SU-DHL-6 (cell line): Measurements from ENCODE around the gene SPACDR.

Experiments
- EZH2phosphoT487 ChIP-seq: fragments of 200-600 bp; sonication (generic), shearing (Covaris generic); conservative IDR thresholded peaks from 2 replicates; pipeline ENCODE4 v1.6.1; 2018; ENCODE audit warnings: mild to moderate bottlenecking, antibody characterized with exemption, low read length, moderate library complexity, mixed read lengths
- TF ChIP-seq, protein P1 (sequence below): fragments of 200-600 bp; sonication (generic); IDR thresholded peaks from one replicate; pipeline ENCODE4 v1.5.1; 2017; ENCODE audit warnings: antibody characterized with exemption, mild to moderate bottlenecking, low read length, moderate library complexity; ENCODE audit not compliant: insufficient read depth, poor library complexity, severe bottlenecking

DNA sequence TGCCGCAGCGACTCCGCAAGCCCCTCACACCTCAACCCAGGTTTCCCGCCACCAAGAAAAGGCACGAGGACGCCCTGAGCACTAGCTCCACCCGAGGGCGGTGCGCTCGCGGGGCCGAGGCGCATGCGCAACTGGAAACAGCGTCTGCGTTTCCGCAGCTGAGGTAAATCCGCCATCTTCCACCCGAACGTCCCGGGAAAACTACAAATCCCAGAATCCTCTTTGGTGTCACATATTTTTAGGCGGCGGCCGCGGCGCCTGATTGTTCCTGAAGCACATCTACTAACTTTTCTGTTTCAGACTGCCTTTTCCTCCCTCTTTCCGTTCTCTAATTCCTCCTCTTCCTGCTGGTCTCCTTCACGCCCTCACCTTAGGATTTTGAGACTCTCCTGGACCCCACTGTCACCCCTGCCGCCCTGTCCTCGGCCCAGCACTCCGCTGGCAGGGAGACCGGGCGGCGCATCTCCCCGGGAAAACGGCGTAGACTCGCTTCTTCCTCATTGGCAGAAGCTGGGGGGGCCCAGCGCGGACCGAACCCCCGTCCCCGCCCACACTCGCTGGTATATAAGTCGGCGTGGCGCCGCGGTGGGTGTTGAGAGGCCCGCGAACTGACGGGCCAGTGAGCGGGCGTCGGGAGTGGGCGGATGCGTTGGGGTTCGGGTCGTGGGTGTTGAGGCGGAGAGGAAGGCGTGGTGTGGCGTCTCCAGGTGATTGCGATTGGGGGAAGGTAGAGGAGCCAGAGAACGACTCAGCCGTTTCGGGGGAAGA lies 35.7 kb downstream of the SPACDR start, which contains the start of gene ZCWPW1:
- TF ChIP-seq, protein P1, sequence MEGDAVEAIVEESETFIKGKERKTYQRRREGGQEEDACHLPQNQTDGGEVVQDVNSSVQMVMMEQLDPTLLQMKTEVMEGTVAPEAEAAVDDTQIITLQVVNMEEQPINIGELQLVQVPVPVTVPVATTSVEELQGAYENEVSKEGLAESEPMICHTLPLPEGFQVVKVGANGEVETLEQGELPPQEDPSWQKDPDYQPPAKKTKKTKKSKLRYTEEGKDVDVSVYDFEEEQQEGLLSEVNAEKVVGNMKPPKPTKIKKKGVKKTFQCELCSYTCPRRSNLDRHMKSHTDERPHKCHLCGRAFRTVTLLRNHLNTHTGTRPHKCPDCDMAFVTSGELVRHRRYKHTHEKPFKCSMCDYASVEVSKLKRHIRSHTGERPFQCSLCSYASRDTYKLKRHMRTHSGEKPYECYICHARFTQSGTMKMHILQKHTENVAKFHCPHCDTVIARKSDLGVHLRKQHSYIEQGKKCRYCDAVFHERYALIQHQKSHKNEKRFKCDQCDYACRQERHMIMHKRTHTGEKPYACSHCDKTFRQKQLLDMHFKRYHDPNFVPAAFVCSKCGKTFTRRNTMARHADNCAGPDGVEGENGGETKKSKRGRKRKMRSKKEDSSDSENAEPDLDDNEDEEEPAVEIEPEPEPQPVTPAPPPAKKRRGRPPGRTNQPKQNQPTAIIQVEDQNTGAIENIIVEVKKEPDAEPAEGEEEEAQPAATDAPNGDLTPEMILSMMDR: no peak
- TF ChIP-seq EZH2phosphoT487: no peak
